Heart left ventricle (tissue), 13 donors: Measurements from ENCODE around the gene KIF13A.

Experiments used
- POLR2A ChIP-seq, 2 donors: fragments of 450-650 bp; IDR thresholded peaks; one replicate each; pipeline ENCODE4 v1.6.1; 2017; ENCODE audit warnings: antibody characterized with exemption in 2 of 2, mild to moderate bottlenecking in 2 of 2, moderate library complexity in 2 of 2
- TF ChIP-seq, protein P1 (sequence below), 12 donors: fragments of 200-600 bp; sonication (generic) in 4 of 12; IDR thresholded peaks; one replicate each; pipeline versions ENCODE4 v1.5.0 to v1.8.0; 2018 to 2022; ENCODE audit warnings: antibody characterized with exemption in 12 of 12, mild to moderate bottlenecking in 5 of 12
- donor health status: ischemic (EF 13 %, LVEDD 7.1; RV severe dilation, severe dysfunction).
- donor health status: DM: no; HTN: yes; CAD: no.
- donor health status: DM: no; HTN: no; CAD: no.
- donor health status: ischemic (EF 25% LVEDD 6.9; RV normal size, moderate dysfunction).
- donor health status: ischemic (EF 25% LVEDD 5.7; RV mildly dilated, moderate dysfunction).
- donor health status: ischemic (EF 35%, LVEDD 5.7; RV mildly dilated, moderate dysfunction).
- donor health status: nonischemic (EF 11% LVEDD 7.7; RV severe dilation, severe dysfunction).
- donor health status: DM: yes; HTN: yes; CAD: no.
- donor health status: PGD.
- donor health status: ischemic (EF 29% LVEDD 5.4; RV normal size, mild dysfunction).
- donor health status: nonischemic (EF 23%, LVEDD 6.1; RV moderate dilation, normal function).

DNA sequence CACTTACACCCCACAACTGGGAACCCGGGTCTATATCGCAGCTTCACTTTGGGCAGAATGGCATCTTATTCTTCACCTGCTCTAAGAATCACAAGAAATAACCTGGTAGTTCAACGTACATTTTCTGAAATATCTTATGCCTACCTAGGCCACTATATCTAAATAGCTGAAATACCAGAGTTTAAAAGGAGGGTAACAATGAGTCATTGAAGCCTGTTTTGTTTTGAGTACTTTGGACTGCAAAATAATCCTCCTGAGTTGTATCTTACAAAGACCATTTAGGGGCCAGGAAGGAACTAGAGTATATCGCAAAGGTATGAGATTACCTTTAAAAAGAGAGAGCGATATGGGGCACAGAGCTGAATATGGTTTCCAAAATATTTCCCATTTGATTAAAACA is 184.0 kb downstream of the KIF13A start:
- TF ChIP-seq, protein P1, sequence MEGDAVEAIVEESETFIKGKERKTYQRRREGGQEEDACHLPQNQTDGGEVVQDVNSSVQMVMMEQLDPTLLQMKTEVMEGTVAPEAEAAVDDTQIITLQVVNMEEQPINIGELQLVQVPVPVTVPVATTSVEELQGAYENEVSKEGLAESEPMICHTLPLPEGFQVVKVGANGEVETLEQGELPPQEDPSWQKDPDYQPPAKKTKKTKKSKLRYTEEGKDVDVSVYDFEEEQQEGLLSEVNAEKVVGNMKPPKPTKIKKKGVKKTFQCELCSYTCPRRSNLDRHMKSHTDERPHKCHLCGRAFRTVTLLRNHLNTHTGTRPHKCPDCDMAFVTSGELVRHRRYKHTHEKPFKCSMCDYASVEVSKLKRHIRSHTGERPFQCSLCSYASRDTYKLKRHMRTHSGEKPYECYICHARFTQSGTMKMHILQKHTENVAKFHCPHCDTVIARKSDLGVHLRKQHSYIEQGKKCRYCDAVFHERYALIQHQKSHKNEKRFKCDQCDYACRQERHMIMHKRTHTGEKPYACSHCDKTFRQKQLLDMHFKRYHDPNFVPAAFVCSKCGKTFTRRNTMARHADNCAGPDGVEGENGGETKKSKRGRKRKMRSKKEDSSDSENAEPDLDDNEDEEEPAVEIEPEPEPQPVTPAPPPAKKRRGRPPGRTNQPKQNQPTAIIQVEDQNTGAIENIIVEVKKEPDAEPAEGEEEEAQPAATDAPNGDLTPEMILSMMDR (IDR thresholded peaks at IDR 0.05) = no peak
- no peak for TF ChIP-seq POLR2A (IDR thresholded peaks at IDR 0.05)
